Neural progenitor cell (in vitro differentiated cells): Measurements from ENCODE around the gene INO80C.

Experiments used
- CTCF ChIP-seq: fragments of 200-600 bp; sonication (generic); IDR thresholded peaks from 2 replicates; pipeline ENCODE4 v1.5.1; 2017; ENCODE audit warnings: antibody characterized with exemption, mild to moderate bottlenecking
- EZH2 ChIP-seq: fragments of 200-600 bp; sonication (generic); IDR thresholded peaks from 2 replicates; pipeline ENCODE4 v1.6.1; 2017; ENCODE audit warnings: antibody characterized with exemption, mild to moderate bottlenecking, moderate library complexity
- EZH2phosphoT487 ChIP-seq: fragments of 200-600 bp; sonication (generic); IDR thresholded peaks from 2 replicates; pipeline ENCODE4 v1.6.1; 2017; ENCODE audit warnings: antibody characterized with exemption

- TF ChIP-seq EZH2 (no peak), CTCF (no peak), EZH2phosphoT487 (no peak)
Observed at GRCh38 chr18:35490894-35491699, 6.7 kb downstream of the INO80C start.
